Effector CD4-positive, alpha-beta T cell (primary cell): ENCODE data around the gene PEAR1. TPM values are rescaled to one million over a fixed set of nuclear protein-coding genes. Genes with fewer than 3 reads are reported as not detected.
A peak's percentile ranks its signal among the peaks of the same experiment; 100 is the strongest.

Source experiments
- DNase-seq: peaks from one replicate; pipeline ENCODE4 v3.0.0-alpha.2; 2020
- total RNA-seq: gene quantifications from one replicate; lab custom pipeline; 2026; lab: John Stamatoyannopoulos, UW

The PEAR1 gene
- not detected for total RNA-seq

GRCh38 chr1:156893048-156893953 is at the start of gene PEAR1:
PEAR1 (plus strand) TSS chr1:156893718; CDS start chr1:156903927, 10,209 bp downstream.
- DNase-seq = no peak

- no peak for DNase-seq
Measured at GRCh38 chr1:156844102-156844501, 49.4 kb upstream of the PEAR1 start.

- DNase-seq = no peak
Measured at GRCh38 chr1:156844638-156845037, 48.9 kb upstream of the PEAR1 start.

GRCh38 chr1:156845055-156845952 is 48.2 kb upstream of the PEAR1 start:
- DNase-seq = peak; percentile 12

- no peak for DNase-seq
Measured at GRCh38 chr1:156845953-156846545, 47.5 kb upstream of the PEAR1 start.

- no peak for DNase-seq
Measured at GRCh38 chr1:156846643-156847042, 46.9 kb upstream of the PEAR1 start.

GRCh38 chr1:156847591-156848460 is 45.7 kb upstream of the PEAR1 start:
- DNase-seq = no peak

- DNase-seq = peak; percentile 49
Measured at GRCh38 chr1:156848461-156849150, 44.9 kb upstream of the PEAR1 start.

GRCh38 chr1:156849151-156849496 is 44.4 kb upstream of the PEAR1 start:
- DNase-seq = no peak

- DNase-seq = no peak
Measured at GRCh38 chr1:156851779-156852417, 41.6 kb upstream of the PEAR1 start.

GRCh38 chr1:156852418-156852874 is 41.1 kb upstream of the PEAR1 start:
- DNase-seq = no peak

- DNase-seq = no peak
Measured at GRCh38 chr1:156853761-156854160, 39.8 kb upstream of the PEAR1 start.

GRCh38 chr1:156854634-156855033 is 38.9 kb upstream of the PEAR1 start:
- no peak for DNase-seq

GRCh38 chr1:156856282-156856785 is 37.2 kb upstream of the PEAR1 start:
- no peak for DNase-seq

- no peak for DNase-seq
Measured at GRCh38 chr1:156857532-156857931, 36.0 kb upstream of the PEAR1 start.

- no peak for DNase-seq
Measured at GRCh38 chr1:156858555-156858956, 35.0 kb upstream of the PEAR1 start.

GRCh38 chr1:156858959-156859522 is 34.5 kb upstream of the PEAR1 start, which contains the start of gene INSRR:
INSRR (minus strand) TSS chr1:156859117; CDS start chr1:156858621, 496 bp downstream.
- DNase-seq = no peak

- DNase-seq = no peak
Measured at GRCh38 chr1:156859523-156860112, 33.9 kb upstream of the PEAR1 start.

GRCh38 chr1:156860113-156860627 is 33.3 kb upstream of the PEAR1 start:
- peak; percentile 42 for DNase-seq
